Activated naive CD4-positive, alpha-beta T cell treated with anti-CD3 and anti-CD28 coated beads, Interleukin-2, amount 50 U/mL, for 24 hours (primary cell): ENCODE measurements around the gene KNDC1.

Experiments
- H3K27ac Mint-ChIP-seq: one replicate; pipeline ENCODE4 v1.8.0; 2021; ENCODE audit warnings: mild to moderate bottlenecking, mixed read lengths
- H3K27me3 Mint-ChIP-seq: one replicate; pipeline ENCODE4 v1.8.0; 2021; ENCODE audit warnings: mixed read lengths
- H3K36me3 Mint-ChIP-seq: one replicate; pipeline ENCODE4 v1.8.0; 2021; ENCODE audit warnings: mixed read lengths
- H3K4me1 Mint-ChIP-seq: one replicate; pipeline ENCODE4 v1.8.0; 2021; ENCODE audit warnings: mixed read lengths
- H3K4me3 Mint-ChIP-seq: one replicate; pipeline ENCODE4 v1.8.0; 2021; ENCODE audit warnings: mild to moderate bottlenecking, mixed read lengths
- H3K9me3 Mint-ChIP-seq: one replicate; pipeline ENCODE4 v1.8.0; 2021; ENCODE audit warnings: mixed read lengths

KNDC1 gene

DNA sequence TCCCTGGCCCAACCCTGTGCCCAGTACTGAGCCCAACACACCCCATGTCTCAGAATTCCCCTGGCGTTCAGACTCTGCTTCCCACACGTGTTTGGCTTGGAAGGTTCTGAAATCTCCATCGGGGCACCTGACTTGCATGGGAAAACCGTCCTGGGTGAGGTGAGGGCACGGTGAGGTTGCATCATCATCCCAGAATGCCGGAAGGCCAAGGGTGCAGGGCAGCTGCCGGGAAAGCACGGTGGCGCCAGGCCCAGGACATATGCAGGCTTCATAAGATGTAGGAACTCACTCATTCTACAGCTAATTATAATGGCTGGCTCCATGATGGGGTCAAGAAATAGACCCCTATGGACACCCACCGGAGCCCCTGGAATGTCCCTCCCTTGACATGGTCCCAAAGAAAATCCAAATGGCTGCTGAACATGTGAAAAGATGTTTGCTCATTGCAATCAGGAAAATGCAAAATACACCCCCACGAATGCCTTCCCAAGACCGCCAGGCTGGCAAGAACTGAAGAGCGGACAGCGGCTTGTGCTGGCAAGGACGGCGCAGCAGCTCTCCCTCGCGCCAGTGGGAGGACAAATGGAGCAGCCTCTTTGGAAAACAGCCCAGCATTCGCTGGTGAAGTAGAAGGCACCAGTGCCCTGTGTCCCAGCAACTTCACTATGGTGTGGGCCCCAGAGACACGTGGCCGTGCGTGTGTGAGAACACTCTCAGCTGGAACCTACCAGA, 2.3 kb downstream of the KNDC1 start:
- no peak overlapping the region for H3K27ac Mint-ChIP-seq
- H3K4me1 Mint-ChIP-seq: no peaks in the 10 kb centered on the region
- peaks cover 8% of the 10 kb centered on the region for H3K27me3 Mint-ChIP-seq
- H3K9me3 Mint-ChIP-seq: no peaks in the 10 kb centered on the region
- H3K4me3 Mint-ChIP-seq: no peak overlapping the region
- no peaks in the 10 kb centered on the region for H3K36me3 Mint-ChIP-seq

DNA sequence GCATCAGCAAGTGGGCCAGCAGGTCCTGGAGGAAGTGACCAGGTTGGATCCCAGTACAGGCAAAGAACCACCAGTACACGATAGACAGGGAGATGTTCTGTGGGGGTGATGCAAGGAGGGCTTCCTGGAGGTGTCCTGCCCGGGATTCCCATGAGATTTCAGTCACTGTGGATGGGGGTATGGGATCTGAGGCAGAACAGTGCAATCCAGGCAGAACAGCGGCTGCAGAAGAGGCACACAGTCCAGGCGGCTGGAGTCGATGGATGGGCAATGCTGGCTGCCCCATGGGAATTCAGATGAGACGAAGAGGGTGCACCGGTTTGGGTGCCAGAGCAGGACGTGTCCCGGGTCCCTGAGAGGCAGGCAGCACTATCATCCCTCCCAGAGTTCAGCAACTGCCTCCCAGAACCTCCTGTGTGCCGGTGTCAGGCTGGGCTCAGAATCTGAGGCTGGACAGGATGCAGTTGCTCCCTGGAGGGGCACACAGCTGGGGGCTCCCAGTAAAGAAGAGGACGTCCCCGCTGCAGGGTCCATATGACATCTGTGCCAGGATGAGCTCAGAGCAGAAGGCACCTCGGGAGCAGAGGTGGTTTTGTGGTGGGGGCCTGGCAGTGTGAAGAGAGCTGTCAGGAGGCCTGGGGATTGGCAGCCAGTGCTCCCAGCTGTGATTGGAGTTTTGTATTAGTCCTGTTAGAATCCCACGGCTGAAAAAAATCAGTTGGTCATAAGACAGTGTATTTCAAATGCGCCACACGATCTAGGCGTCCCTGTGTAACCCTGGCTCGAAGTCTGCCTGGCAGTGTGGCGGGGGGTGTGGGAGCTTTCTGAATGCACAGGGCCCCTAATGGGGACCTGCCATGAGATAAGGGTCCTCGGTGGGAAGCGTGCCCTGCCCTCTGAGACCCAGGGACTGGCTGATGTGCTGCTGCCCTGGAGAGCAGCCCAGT, 3.2 kb downstream of the KNDC1 start:
- H3K27me3 Mint-ChIP-seq: peaks cover 8% of the 10 kb centered on the region
- H3K27ac Mint-ChIP-seq: no peak overlapping the region
- no peak overlapping the region for H3K4me3 Mint-ChIP-seq
- no peaks in the 10 kb centered on the region for H3K4me1 Mint-ChIP-seq
- H3K9me3 Mint-ChIP-seq: no peaks in the 10 kb centered on the region
- no peaks in the 10 kb centered on the region for H3K36me3 Mint-ChIP-seq

DNA sequence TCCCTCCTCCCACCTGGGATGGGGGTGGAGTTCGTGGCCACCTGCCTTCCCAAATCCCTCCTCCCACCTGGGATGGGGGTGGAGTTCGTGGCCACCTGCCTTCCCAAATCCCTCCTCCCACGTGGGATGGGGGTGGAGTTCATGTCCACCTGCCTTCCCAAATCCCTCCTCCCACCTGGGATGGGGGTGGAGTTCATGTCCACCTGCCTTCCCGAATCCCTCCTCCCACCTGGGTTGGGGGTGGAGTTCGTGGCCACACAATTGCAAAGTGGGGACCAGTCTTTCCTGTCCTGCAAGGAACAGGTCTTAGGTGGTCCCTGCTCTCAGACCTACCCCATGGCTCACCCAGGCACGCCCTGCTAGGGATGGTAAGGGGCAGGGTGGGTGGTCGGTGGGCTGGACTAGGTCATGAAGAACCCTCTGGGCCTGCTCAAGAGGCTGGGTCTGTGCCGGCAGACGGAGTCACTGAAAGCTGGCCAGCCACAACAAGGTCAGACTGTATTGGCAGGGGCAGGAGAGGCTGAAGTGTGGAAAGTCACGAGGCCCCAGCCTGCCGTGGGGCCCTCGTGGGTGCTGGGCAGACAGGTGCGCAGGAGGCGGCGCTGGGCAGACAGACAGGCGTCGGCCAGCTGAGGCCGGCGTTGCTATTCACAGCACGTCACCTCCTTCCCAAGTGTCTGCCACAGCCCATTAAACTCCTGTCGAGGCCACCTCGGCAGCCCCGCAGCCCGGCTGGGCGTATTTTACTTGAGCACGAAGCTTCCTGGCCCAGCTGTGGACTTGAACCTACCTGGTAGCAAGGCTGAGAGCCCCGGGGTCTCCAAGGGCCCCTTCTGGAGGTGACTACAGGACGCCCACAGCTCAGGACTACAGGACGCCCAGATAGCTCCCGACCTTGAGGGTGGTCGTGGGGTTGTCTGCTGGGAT, 4.1 kb downstream of the KNDC1 start:
- Mint-ChIP-seq H3K27me3 (peaks cover 7% of the 10 kb centered on the region), H3K4me1 (no peaks in the 10 kb centered on the region), H3K27ac (no peak overlapping the region), H3K9me3 (no peaks in the 10 kb centered on the region), H3K4me3 (no peak overlapping the region), H3K36me3 (no peaks in the 10 kb centered on the region)

DNA sequence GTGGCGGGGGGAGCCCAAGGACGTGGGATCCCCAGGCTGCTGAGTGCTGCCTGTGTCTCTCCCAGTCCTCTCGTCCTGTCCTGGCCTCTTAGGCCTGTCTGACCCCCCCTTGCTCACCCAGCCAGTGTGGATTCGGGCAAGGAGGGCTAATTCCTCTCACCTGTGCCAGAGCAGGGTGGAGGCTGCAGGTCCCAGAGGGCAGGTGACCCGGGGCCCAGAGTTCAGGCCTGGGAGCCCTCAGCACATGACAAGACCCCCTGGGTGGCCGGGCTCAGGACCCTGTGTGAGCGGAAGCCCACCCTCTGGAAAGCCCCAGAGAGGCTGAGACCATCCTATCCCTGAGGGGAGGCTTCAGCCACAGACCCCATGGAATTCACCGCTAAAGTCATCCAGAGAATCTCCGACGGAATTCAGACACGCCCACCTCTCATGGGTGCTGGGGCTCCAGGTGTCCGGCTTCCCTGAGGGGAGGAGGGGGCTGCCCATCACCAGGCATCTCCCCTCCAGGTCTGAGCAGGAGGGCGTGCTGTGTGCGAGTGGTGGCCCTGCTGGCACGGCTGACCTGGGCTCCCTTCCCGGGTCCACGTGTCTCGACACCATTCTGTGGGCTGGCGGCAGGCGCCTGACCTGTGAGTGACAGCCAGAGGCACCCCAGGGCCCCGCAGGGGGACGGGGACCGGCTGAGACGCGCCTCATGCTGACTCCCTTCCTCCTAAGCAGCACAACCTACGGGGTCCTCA, 5.0 kb downstream of the KNDC1 start:
- Mint-ChIP-seq H3K9me3 (no peaks in the 10 kb centered on the region), H3K4me1 (no peaks in the 10 kb centered on the region), H3K27ac (no peak overlapping the region), H3K4me3 (no peak overlapping the region), H3K36me3 (no peaks in the 10 kb centered on the region), H3K27me3 (peaks cover 7% of the 10 kb centered on the region)

DNA sequence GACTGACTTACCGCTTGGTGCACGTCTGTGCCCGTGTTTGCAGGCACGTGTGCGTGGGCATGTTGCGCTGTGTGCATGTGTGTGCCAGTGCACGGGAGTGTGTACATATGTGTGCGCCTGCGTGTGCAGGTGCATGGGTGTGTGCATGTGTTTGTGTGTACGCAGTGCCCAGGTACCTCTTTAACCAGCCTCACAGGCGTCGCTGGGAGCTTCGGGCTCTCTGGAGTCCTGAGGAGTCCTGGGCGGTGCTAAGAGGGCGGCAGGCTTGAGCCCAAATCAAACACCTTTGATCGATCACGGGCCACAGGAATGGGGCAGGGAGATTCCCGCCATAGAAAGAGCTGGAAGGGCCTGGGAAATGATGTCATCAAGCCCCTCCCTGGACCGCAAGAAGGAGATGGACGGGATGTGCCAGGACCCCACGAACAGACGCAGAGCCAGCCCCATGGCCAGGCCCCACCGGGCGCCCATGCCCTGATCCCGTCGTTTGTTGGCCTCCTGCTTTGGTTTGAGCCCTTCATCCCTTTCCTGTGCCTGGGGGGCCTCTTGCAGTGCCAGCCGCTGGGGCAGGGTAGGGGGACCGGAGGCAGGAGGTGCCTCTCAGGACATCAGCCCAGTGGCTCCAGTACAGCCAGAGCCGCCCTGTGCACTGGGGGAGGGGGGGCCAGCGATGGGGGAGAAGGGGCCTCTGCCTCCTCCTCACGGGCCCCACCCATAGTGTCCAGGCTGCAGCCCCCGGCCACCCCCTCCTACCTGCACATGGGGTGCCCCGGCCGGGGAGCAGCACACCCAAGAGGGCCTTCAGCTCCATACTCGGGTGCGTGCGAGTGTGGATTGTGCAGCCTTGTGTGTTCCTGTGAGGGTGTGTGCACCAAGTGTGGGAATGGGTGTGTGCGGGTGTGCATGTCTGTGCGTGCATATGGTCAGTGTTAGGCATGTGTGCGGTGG, 5.8 kb downstream of the KNDC1 start:
- H3K4me1 Mint-ChIP-seq: no peaks in the 10 kb centered on the region
- no peaks in the 10 kb centered on the region for H3K9me3 Mint-ChIP-seq
- peaks cover 7% of the 10 kb centered on the region for H3K27me3 Mint-ChIP-seq

DNA sequence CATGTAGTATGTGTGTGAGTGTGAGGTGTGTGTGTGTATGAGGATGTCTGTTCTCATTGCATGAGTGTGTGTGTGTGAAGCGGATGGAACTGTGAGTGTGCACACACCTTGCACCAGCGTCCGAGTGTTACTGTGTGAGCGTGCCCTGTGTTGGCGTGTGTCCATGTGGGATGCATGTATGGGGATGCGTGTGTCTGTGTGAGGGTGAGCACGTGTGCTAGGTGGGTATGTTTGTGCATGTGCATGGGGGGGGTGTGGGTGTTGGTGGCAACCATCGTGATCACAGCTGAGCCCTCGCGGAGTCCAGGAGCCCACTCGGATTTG, 6.4 kb downstream of the KNDC1 start:
- Mint-ChIP-seq H3K9me3 (no peaks in the 10 kb centered on the region), H3K4me1 (no peaks in the 10 kb centered on the region), H3K27me3 (peaks cover 7% of the 10 kb centered on the region), H3K4me3 (no peak overlapping the region), H3K36me3 (no peaks in the 10 kb centered on the region), H3K27ac (no peak overlapping the region)

More for the DNA sequence above, 5.8 kb downstream of the KNDC1 start:
- Mint-ChIP-seq H3K4me3 (no peak overlapping the region), H3K36me3 (no peaks in the 10 kb centered on the region), H3K27ac (no peak overlapping the region)

DNA sequence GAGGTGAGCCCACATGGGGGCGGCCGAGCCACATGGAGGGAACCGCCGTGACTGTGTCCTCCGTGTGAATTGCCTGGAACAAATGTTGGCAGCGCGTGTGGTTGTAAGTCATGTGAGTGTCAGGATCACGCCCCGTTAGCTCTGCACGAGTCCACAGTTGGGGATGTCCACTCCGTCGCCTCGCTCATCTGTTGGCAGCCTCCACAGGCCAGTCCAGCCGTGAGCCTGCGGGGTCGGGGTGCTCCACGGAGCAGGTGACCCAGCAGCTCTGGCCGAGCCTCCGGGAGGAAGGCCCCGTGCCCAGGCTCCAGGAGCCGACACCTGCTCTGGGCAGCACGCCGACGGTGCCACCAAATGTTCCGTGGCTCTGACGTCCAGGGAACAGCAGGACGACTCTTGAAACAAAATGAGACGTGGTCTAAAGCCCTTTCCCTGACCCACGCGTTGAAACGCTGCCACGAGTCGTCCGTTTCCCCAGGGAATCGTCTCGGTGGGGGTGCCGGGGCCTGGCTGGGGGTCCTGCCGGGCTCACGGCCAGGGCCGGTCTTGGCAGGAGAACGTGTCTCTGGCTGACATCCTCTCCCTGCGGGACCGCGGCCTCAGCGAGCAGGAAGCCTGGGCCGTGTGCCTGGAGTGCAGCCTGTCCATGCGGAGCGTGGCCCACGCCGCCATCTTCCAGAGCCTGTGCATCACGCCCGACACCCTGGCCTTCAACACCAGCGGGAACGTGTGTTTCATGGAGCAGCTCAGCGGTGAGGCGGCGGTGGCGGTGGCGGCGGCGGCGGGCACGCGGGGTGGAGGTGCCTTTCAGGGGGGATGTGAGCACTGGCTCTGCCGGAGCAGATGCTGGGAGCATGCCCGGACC, 7.0 kb downstream of the KNDC1 start:
- H3K27ac Mint-ChIP-seq: no peak overlapping the region
- H3K4me3 Mint-ChIP-seq: no peak overlapping the region
- no peaks in the 10 kb centered on the region for H3K4me1 Mint-ChIP-seq
- no peaks in the 10 kb centered on the region for H3K36me3 Mint-ChIP-seq
- peaks cover 7% of the 10 kb centered on the region for H3K27me3 Mint-ChIP-seq
- H3K9me3 Mint-ChIP-seq: no peaks in the 10 kb centered on the region

DNA sequence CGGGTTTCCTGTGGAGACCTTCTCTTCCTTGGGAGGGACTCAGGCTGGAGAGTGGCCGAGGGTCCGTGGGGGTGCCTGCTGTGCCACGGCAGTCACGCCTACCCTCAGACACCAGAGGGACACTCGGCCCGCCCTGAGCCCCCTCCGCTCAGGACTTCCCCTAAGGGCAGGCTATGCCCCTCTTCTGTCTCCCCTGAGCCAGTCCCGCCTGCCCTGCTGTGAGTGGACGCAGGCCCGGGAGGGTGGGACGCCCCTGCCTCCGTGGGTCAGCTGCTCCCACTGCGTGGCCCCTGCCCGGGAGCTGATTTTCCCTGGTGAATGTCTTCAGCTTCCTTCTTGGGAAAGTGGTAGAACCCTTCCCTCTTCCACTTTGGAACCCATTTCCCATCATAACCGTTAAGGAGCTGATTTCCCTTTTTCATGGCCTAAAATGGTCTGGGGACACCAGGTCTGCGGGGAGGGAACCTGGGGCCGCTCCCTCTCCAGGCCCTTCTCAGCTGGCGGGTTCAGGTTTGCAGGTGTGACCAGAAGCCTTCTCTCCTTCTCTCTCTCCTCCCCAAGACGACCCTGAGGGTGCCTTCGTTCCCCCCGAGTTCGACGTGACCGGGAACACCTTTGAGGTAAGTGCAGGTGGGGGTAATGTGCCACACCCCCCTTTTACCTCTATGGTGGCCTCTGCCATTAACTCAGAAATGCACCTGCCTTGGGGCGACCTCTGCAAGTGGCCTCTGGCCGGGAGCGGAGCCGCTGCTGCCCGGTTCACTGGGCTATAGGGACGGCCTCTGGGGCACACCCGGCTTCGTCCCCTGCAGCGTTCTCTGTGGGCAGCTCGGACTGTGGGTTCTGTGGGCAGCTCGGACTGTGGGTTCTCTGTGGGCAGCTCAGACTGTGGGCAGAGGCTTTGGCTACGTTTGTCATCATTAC, 7.9 kb downstream of the KNDC1 start:
- Mint-ChIP-seq H3K27me3 (peaks cover under 1% of the 10 kb centered on the region), H3K4me3 (no peak overlapping the region), H3K36me3 (no peaks in the 10 kb centered on the region), H3K9me3 (no peaks in the 10 kb centered on the region), H3K27ac (no peak overlapping the region), H3K4me1 (no peaks in the 10 kb centered on the region)

DNA sequence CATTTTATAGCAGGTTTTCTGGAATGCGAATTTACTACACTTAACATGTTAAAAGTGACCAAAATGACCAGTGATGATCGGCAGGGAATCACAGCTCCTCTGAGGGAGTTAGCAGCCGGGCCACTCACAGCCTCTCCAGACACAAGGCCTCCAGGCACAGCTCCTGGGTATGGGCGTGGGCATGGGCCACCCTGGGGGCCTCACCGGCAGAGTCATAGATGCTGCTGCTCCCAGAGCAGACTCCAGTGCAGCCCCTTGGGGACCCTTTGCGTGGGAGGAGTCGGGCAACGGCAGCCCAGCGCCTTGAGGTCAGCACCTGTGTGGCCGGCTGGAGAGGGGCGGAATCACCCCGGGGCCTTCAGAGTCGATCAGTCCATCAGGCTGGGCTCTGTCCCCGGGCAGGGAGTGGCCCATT, 8.6 kb downstream of the KNDC1 start:
- H3K36me3 Mint-ChIP-seq: no peaks in the 10 kb centered on the region
- no peaks in the 10 kb centered on the region for H3K9me3 Mint-ChIP-seq
- H3K27me3 Mint-ChIP-seq: peaks cover 4% of the 10 kb centered on the region
- no peaks in the 10 kb centered on the region for H3K4me1 Mint-ChIP-seq
- H3K27ac Mint-ChIP-seq: no peak overlapping the region
- no peak overlapping the region for H3K4me3 Mint-ChIP-seq

DNA sequence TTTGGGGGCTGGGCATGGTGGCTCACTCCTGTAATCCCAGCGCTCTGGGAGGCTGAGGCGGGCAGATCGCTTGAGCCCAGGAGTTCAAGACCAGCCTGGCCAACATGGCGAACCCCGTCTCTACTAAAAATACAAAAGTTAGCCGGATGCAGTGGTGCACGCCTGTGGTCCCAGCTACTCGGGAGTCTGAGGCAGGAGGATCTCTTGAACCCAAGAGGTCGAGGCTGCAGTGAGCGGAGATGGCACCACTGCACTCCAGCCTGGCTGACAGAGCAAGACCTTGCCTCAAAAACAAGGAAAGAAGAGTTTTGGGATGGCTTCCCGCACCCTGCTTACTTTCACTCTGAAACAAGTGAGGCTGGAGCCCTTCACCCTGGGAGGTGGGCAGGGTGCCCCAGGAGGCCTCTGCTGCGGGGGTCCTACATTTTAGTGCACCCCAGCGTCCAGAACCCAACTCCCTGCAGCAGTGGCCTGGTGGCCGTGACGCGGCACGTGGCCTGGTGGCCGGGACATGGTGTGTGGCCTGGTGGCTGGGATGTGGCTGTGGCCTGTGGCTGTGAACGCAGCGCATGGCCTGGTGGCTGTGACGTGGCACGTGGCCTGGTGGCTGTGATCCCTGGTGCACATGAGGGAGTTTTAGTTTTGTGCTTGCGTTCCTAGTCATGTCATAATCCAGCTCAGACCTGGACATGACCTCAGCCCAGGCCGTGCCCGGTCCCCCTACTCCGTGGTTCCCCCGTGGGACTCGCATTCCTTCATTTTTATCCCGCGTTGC, 9.3 kb downstream of the KNDC1 start:
- H3K9me3 Mint-ChIP-seq: no peaks in the 10 kb centered on the region
- no peaks in the 10 kb centered on the region for H3K36me3 Mint-ChIP-seq
- H3K27me3 Mint-ChIP-seq: peaks cover 4% of the 10 kb centered on the region
- H3K4me3 Mint-ChIP-seq: no peak overlapping the region
- no peak overlapping the region for H3K27ac Mint-ChIP-seq
- H3K4me1 Mint-ChIP-seq: no peaks in the 10 kb centered on the region

DNA sequence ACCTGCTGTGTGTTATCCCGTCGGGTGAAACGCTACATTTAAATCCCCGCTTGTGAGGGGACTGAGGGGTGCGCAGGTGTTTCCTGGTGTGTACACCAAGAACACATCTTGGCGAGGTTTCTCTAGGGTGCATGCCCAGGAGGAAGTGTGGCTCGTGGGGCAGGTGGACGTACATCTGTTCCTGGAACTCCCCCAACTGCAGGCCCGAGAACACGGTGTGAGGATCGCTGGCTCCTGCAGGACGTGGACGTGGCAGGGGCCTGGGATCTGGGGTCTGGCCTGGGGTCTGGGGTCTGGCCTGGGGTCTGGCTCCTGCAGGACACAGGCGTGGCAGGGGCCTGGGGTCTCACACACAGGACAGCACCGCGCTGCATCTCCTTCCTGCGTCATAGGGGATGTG, 10.1 kb downstream of the KNDC1 start:
- H3K36me3 Mint-ChIP-seq: no peaks in the 10 kb centered on the region
- H3K27ac Mint-ChIP-seq: no peak overlapping the region
- H3K9me3 Mint-ChIP-seq: no peaks in the 10 kb centered on the region
- H3K27me3 Mint-ChIP-seq: peaks cover 5% of the 10 kb centered on the region
- no peak overlapping the region for H3K4me3 Mint-ChIP-seq
- no peaks in the 10 kb centered on the region for H3K4me1 Mint-ChIP-seq
